Panc1 (cell line): ENCODE data around the gene SLC25A30.

Experiments
- POLR2AphosphoS5 ChIP-seq: IDR thresholded peaks from 2 replicates; pipeline ENCODE4 v1.6.1; 2012; ENCODE audit warnings: mild to moderate bottlenecking, low read depth, low read length, moderate library complexity
- REST ChIP-seq, 2 experiments: IDR thresholded peaks; 2 replicates each; pipeline ENCODE4 v1.6.1; 2011 to 2012; ENCODE audit warnings: low read depth in 2 of 2, control low read depth in 1 of 2, low read length in 1 of 2, mild to moderate bottlenecking in 1 of 2, moderate library complexity in 1 of 2; ENCODE audit not compliant: insufficient read depth in 1 of 2
- SIN3A ChIP-seq: IDR thresholded peaks from 2 replicates; pipeline ENCODE4 v1.6.1; 2012; ENCODE audit warnings: low read depth, mild to moderate bottlenecking, low read length, moderate library complexity, borderline replicate concordance; ENCODE audit not compliant: insufficient read depth
- TCF7L2 ChIP-seq: IDR thresholded peaks from 2 replicates; pipeline ENCODE4 v1.6.1; 2011; ENCODE audit warnings: mild to moderate bottlenecking, low read depth, low read length, inconsistent platforms
- TF ChIP-seq, protein P1 (sequence below): fragments of 450-650 bp; IDR thresholded peaks from 2 replicates; pipeline ENCODE4 v1.5.1; 2017; ENCODE audit warnings: mild to moderate bottlenecking

DNA sequence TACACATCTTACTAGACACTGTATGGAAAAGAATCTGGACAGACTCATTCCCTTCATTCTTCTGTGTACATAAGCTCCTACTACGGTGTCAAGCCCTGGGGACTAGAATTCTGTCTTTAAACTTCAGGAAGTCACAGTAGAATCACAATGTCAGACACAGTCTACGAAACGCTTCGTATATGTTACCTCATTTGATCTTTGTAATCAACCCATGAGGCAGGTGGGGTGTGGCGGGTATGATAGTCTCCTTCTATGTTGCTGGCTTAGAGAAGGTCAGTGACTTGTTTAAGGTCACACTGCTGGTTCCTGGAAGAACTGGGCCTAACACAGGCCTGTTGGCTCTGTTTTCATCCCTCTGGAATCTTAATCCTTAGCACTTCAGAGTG, 45.0 kb downstream of the SLC25A30 start:
- TF ChIP-seq, protein P1, sequence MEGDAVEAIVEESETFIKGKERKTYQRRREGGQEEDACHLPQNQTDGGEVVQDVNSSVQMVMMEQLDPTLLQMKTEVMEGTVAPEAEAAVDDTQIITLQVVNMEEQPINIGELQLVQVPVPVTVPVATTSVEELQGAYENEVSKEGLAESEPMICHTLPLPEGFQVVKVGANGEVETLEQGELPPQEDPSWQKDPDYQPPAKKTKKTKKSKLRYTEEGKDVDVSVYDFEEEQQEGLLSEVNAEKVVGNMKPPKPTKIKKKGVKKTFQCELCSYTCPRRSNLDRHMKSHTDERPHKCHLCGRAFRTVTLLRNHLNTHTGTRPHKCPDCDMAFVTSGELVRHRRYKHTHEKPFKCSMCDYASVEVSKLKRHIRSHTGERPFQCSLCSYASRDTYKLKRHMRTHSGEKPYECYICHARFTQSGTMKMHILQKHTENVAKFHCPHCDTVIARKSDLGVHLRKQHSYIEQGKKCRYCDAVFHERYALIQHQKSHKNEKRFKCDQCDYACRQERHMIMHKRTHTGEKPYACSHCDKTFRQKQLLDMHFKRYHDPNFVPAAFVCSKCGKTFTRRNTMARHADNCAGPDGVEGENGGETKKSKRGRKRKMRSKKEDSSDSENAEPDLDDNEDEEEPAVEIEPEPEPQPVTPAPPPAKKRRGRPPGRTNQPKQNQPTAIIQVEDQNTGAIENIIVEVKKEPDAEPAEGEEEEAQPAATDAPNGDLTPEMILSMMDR = no peak
- TF ChIP-seq REST (IDR thresholded peaks at IDR 0.05; ENCODE audit: insufficient read depth in 1 of 2, low read depth in 2 of 2, low read length in 1 of 2) (no peak), POLR2AphosphoS5 (no peak), TCF7L2 (no peak), SIN3A (no peak)
